HL-60 (cell line): Measurements from ENCODE around the gene P3H2.

Experiments used
- DNase-seq, 2 experiments: peaks; one replicate each; pipeline ENCODE4 v3.0.0-alpha.2; 2010 to 2020; ENCODE audit warnings: low read depth in 1 of 2, low spot score in 1 of 2
- H3K27ac ChIP-seq: fragments of 250-450 bp; sonication (Bioruptor Pico); replicated peaks from 2 replicates; pipeline ENCODE4 v1.5.1; 2020; ENCODE audit warnings: mild to moderate bottlenecking, moderate library complexity
- H3K27me3 ChIP-seq: fragments of 250-450 bp; sonication (Bioruptor Pico); 2 replicates; pipeline ENCODE4 v1.5.1; 2021; ENCODE audit warnings: mild to moderate bottlenecking, moderate library complexity; ENCODE audit not compliant: insufficient read depth, poor library complexity, severe bottlenecking
- H3K4me3 ChIP-seq: replicated peaks from 2 replicates; pipeline ENCODE4 v1.5.1; 2011; ENCODE audit warnings: mild to moderate bottlenecking, control low read depth, low read length; ENCODE audit not compliant: insufficient read depth
- GABPA ChIP-seq: IDR thresholded peaks from 2 replicates; pipeline ENCODE4 v1.6.1; 2012; ENCODE audit warnings: low read depth
- POLR2AphosphoS5 ChIP-seq: IDR thresholded peaks from 2 replicates; pipeline ENCODE4 v1.6.1; 2012; ENCODE audit warnings: low read depth
- SPI1 ChIP-seq: IDR thresholded peaks from 2 replicates; pipeline ENCODE4 v1.6.1; 2012; ENCODE audit warnings: low read depth, mild to moderate bottlenecking, borderline replicate concordance
- TF ChIP-seq, protein P1 (sequence below): IDR thresholded peaks from 2 replicates; pipeline ENCODE4 v1.6.1; 2012; ENCODE audit warnings: low read depth; ENCODE audit not compliant: insufficient replicate concordance
- TF ChIP-seq, protein P2 (sequence below): IDR thresholded peaks from one replicate; pipeline ENCODE4 v1.5.1; 2011; ENCODE audit warnings: low read length, control low read depth, inconsistent platforms; ENCODE audit not compliant: insufficient read depth

The P3H2 gene

GRCh38 chr3:189937302-189938127 lies 183.2 kb downstream of the P3H2 start:
- TF ChIP-seq GABPA: no peak
- TF ChIP-seq, protein P1, sequence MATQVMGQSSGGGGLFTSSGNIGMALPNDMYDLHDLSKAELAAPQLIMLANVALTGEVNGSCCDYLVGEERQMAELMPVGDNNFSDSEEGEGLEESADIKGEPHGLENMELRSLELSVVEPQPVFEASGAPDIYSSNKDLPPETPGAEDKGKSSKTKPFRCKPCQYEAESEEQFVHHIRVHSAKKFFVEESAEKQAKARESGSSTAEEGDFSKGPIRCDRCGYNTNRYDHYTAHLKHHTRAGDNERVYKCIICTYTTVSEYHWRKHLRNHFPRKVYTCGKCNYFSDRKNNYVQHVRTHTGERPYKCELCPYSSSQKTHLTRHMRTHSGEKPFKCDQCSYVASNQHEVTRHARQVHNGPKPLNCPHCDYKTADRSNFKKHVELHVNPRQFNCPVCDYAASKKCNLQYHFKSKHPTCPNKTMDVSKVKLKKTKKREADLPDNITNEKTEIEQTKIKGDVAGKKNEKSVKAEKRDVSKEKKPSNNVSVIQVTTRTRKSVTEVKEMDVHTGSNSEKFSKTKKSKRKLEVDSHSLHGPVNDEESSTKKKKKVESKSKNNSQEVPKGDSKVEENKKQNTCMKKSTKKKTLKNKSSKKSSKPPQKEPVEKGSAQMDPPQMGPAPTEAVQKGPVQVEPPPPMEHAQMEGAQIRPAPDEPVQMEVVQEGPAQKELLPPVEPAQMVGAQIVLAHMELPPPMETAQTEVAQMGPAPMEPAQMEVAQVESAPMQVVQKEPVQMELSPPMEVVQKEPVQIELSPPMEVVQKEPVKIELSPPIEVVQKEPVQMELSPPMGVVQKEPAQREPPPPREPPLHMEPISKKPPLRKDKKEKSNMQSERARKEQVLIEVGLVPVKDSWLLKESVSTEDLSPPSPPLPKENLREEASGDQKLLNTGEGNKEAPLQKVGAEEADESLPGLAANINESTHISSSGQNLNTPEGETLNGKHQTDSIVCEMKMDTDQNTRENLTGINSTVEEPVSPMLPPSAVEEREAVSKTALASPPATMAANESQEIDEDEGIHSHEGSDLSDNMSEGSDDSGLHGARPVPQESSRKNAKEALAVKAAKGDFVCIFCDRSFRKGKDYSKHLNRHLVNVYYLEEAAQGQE: no peak
- no peak for TF ChIP-seq SPI1
- TF ChIP-seq, protein P2, sequence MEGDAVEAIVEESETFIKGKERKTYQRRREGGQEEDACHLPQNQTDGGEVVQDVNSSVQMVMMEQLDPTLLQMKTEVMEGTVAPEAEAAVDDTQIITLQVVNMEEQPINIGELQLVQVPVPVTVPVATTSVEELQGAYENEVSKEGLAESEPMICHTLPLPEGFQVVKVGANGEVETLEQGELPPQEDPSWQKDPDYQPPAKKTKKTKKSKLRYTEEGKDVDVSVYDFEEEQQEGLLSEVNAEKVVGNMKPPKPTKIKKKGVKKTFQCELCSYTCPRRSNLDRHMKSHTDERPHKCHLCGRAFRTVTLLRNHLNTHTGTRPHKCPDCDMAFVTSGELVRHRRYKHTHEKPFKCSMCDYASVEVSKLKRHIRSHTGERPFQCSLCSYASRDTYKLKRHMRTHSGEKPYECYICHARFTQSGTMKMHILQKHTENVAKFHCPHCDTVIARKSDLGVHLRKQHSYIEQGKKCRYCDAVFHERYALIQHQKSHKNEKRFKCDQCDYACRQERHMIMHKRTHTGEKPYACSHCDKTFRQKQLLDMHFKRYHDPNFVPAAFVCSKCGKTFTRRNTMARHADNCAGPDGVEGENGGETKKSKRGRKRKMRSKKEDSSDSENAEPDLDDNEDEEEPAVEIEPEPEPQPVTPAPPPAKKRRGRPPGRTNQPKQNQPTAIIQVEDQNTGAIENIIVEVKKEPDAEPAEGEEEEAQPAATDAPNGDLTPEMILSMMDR: no peak
- no peak for TF ChIP-seq POLR2AphosphoS5
- Histone ChIP-seq H3K4me3 (no peak overlapping the region), H3K27me3 (no peaks in the 10 kb centered on the region), H3K27ac (no peak overlapping the region)
- no peak for DNase-seq

- TF ChIP-seq SPI1 (no peak; the same call in 1 of the 2 replicates), POLR2AphosphoS5 (no peak), GABPA (no peak)
- TF ChIP-seq, protein P1: no peak
- TF ChIP-seq, protein P2: no peak
Measured at GRCh38 chr3:189936201-189936945, 184.3 kb downstream of the P3H2 start.

GRCh38 chr3:189927975-189928895 lies 192.5 kb downstream of the P3H2 start:
- Histone ChIP-seq H3K4me3 (no peak overlapping the region), H3K27ac (no peak overlapping the region), H3K27me3 (no peaks in the 10 kb centered on the region)
- no peak for DNase-seq
- TF ChIP-seq POLR2AphosphoS5 (no peak), SPI1 (no peak), GABPA (no peak)
- TF ChIP-seq, protein P2: no peak
- TF ChIP-seq, protein P1: no peak

More at GRCh38 chr3:189936201-189936945, 184.3 kb downstream of the P3H2 start:
- no peak for DNase-seq
- Histone ChIP-seq H3K27me3 (no peaks in the 10 kb centered on the region), H3K27ac (no peak overlapping the region), H3K4me3 (no peak overlapping the region)
